Kidney capillary endothelial cell (primary cell): ENCODE results near the gene NUMBL.
"Not testable (repeated sequence)": the region's sequence is repeated elsewhere in the genome, so short reads cannot be mapped to it uniquely, and the experiment has no call there.

Experiments
- DNase-seq: peaks from one replicate; pipeline ENCODE4 v3.0.0-alpha.2; 2018; ENCODE audit warnings: low spot score

NUMBL gene

DNA sequence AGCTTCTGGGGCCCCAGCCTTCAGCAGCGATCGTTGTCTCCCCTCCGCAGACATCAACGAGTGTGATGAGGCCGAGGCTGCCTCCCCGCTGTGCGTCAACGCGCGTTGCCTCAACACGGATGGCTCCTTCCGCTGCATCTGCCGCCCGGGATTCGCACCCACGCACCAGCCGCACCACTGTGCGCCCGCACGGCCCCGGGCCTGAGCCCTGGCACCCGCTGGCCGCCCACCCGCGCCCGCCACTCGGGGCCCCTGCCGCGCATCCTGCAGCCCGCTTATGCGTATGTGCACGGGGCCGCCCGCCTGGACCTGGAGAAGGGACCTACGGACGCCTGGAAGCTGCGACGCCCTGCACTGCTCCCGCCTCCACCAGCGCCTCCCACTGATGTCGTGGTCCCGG is 61.1 kb downstream of the NUMBL start:
- DNase-seq: no peak

DNA sequence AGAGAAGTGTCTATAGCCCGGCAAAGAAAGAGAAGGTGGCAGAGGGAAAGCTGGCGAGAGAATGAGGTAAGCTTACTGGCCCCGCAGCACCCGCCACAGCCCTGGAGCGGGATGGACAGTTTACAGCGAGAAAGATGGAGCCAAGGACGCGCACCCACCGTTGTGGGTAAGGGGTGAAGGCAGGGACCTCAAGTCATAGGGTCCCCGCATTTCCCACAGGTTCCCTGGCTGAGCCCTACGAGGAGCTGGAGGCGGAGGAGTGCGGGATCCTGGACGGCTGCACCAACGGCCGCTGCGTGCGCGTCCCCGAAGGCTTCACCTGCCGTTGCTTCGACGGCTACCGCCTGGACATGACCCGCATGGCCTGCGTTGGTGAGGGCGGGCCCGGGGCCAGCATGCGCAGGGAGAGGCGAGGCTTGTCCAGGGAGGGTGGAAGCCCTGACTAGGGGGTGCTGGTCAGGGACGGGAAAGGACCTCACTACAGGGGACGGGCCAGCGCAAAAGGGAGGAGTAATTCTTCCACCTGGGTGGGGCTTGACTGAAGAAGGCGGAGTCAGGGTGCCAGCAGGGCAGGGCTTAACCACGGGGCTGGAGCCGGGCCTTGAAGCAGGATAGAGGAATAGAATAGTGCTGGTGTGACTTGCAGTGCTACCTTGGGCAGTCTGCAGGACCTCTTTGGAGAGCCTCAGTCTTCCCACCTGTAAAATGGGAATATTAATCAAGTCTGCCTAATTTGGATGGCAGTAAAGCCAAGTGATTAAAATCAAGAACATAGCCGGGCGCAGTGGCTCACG is 62.8 kb downstream of the NUMBL start:
- no peak for DNase-seq

DNA sequence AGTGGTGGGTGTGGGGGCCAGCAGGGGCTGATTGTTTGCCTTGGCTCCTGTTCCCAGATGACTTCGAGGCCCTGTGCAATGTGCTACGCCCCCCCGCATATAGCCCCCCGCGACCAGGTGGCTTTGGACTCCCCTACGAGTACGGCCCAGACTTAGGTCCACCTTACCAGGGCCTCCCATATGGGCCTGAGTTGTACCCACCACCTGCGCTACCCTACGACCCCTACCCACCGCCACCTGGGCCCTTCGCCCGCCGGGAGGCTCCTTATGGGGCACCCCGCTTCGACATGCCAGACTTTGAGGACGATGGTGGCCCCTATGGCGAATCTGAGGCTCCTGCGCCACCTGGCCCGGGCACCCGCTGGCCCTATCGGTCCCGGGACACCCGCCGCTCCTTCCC is 63.5 kb downstream of the NUMBL start:
- DNase-seq: no peak

DNA sequence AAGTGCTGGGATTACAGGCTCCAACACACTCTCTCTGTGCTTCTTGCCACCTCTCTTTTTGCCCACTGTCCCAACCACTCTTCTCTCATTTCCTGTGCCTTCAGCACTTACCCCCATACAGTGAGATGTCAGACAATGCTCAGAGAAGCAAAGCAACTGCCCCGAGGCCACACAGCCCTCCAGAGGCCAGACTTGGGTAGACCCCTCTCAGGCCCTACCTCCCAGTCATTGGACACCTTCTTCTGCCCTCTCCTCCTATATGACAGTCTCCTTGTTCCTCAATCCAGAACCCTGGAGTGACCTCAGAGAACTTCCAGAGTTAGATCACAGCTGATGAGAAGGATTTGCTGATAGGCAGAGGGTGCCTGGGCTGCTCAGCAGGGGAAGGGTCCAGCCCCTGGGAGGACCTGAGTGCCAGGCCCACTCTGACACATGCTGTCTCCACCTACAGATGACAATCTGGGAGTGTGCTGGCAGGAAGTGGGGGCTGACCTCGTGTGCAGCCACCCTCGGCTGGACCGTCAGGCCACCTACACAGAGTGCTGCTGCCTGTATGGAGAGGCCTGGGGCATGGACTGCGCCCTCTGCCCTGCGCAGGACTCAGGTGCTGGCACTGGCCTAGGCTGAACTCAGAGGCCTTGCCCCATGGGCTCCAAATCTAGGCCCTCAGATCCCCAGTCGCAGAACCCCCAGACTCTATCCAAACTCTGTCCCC is 64.9 kb downstream of the NUMBL start:
- no peak for DNase-seq

DNA sequence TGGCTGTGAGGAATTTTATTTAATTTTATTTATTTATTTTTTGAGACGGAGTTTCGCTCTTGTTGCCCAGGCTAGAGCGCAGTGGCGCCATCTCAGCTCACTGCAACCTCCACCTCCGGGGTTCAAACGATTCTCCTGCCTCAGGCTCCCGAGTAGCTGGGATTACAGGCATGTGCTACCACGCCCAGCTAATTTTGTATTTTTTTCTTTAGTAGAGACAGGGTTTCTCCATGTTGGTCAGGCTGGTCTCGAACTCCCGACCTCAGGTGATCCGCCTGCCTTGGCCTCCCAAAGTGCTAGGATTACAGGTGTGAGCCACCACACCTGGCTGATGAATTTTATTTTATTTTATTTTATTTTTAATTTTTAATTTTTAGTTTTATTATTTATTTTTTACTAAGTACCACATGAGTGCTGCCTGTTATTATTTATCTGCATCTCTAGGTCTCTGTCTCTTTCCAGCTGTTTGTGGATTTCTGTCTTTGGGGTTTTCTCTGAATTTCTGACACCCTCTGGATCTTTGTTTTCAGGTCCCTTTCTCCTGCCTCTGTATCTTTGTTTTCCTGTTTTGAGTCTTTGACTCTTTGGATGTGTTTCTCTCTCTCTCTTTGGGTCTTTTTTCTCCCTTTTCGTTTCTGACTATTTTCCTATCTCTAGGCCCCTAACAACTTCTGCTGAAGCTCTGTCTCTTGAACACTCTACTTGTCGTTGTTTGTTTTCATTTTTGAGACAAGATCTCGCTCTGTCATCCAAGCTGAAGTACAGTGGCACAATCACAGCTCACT is 65.9 kb downstream of the NUMBL start:
- DNase-seq: not testable (repeated sequence)

DNA sequence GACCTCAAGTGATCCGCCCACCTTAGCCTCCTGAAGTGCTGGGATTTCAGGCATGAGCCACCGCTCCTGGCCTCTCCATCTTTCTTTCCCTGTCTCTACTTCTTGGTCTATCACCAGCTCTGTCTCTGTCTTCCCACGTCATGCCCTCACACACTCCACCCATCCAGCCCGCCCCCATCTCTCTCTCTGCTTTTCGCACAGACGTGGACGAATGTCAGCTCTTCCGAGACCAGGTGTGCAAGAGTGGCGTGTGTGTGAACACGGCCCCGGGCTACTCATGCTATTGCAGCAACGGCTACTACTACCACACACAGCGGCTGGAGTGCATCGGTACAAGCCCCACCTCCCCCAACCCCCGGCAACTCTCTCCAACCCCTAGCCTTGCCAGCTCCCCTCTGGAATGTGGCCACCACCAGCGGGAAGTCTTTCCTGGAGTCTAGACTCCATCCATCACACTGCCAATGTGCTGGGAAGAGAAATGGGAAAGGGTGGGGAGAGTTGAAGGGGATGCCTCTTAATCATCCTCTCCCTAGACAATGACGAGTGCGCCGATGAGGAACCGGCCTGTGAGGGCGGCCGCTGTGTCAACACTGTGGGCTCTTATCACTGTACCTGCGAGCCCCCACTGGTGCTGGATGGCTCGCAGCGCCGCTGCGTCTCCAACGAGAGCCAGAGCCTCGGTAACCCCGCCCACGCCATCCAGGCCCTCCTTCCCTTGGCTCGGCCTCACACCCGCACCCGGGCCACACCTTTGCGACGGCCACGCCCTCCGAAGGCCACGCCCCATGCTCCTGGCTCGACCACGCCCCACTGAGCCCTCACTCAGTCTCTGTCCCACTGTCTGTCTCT is 66.8 kb downstream of the NUMBL start:
- DNase-seq: no peak

DNA sequence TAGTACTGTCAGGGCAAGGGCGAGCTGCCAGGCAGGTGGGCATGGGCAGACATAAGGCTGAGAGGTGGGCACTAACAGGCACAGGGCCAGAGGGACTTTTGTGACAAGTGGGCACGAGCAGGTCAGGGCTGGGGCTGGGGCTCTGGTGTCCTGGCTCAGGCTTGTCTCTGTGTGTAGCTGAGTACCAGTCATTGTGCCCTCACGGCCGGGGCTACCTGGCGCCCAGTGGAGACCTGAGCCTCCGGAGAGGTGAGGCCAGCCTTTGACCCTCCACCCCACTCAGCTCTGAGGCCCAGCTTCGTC is 67.7 kb downstream of the NUMBL start:
- DNase-seq: no peak

DNA sequence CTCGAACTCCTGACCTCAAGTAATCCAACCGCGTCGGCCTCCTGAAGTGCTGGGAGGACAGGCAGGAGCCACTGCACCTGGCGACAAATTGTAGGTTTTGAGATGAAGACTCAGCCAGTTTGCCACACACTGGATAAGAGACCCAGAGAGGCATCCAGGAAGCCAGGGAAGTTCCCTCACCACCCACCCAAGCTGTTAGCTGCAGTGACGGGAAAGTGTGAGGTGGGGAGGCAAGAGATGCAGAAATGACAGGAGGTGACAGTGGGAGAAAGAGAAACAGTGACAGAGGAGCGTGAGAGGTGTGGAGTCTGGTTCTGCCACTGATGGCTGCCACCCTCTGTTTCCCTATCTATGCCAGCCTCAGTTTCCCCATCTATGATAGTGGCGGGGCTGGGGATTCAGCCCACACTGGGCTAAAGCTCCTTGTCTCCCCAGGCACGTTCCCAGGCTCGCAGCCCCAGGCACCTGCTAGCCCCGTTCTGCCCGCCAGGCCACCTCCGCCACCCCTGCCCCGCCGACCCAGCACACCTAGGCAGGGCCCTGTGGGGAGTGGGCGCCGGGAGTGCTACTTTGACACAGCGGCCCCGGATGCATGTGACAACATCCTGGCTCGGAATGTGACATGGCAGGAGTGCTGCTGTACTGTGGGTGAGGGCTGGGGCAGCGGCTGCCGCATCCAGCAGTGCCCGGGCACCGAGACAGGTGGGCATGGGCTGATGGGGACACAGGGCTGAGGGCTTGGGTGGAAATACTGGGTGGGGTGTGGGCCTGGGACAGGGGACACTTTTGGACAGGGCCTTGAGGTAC is 68.3 kb downstream of the NUMBL start:
- DNase-seq: no peak

DNA sequence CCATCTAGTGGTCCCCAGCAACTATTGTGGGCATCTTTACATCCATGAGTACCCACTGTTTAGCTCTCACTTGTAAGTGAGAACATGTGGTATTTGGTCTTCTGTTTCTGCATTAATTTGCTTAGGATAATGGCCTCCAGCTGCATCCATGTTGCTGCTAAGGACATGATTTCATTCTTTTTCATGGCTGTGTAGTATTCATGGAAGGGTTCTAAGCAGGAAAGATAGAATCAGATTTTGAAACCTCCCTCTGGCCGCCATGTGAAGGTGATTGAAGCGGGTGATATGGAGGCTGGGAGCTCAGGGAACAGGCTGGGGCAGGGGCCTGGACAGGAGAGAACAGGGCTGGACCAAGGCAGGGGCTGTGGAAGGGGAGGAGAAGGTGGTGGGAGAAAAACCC is 69.2 kb downstream of the NUMBL start:
- DNase-seq: no peak

DNA sequence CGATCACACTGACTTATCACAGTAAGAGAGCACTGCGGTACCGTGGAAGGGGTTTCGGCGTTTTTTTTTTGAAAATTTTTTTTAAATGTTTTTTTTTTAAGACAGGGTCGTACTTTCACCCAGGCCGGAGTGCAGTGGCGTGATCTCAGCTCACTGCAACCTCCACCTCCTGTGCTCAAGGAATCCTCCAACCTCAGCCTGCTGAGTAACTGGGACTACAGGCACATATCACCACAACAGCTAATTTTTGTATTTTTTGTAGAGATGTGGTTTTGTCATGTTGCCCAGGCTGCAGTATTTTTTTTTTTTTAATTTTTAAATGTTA is 70.3 kb downstream of the NUMBL start:
- DNase-seq: no peak

DNA sequence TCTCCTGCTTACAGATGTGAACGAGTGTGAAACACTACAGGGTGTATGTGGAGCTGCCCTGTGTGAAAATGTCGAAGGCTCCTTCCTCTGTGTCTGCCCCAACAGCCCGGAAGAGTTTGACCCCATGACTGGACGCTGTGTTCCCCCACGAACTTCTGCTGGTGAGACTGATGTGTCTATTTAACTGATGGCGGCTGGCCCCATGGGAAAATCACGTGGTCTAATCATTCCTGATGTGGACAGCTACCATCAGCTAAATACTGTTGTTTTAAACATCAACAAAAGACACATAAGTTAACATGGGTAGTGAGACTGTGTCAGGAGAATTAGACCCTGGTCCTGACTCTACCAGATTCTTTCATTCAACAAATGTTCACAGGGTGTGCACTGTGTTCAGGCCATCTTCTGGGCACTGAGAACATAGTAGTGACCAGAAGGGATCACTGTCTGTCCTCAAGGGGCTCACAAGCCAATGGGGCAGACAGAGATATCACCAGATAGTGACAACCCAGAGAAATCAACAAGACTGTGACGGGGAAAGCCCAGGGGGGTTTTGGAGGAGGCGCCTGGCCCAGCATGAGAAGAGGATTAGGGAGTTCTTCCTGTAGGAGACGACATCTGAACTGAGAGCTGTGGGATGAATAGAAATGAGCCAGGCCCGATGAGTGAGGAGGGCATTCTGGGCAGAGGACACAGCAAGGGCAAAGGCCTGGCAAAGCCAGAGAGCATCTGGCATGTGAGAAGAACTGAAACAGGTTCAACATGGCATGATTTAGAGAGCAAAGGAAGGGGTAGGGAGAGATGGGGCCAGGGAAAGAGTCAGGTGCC is 70.9 kb downstream of the NUMBL start:
- no peak for DNase-seq

DNA sequence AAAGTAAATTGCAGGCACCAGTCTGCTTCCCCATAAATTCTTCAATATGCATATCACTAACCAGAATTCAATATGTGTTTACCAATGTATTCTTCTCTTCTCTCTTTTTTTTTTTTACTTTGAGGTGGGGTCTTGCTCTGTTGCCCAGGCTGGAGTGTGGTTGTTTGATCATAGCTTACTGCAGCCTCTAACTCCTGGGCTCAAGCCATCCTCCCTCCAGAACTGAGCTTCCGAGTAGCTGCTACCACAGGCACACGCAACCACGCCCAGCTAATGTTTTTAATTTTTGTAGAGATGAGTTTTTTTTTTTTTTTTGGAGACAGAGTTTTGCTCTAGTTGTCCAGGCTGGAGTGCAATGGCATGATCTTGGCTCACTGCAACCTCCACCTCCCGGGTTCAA is 72.5 kb downstream of the NUMBL start:
- no peak for DNase-seq

DNA sequence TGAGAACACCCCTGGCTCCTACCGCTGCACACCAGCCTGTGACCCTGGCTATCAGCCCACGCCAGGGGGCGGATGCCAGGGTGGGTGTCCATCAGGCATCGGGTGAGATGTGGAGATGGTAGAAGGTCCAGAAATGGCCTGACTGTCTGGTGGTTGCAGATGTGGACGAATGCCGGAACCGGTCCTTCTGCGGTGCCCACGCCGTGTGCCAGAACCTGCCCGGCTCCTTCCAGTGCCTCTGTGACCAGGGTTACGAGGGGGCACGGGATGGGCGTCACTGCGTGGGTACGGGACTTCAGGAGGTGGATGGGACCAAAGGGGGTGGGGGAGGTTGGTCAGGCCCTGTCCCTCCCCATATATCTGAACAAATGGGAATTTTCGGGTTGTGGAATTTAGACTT is 73.5 kb downstream of the NUMBL start:
- DNase-seq: no peak

DNA sequence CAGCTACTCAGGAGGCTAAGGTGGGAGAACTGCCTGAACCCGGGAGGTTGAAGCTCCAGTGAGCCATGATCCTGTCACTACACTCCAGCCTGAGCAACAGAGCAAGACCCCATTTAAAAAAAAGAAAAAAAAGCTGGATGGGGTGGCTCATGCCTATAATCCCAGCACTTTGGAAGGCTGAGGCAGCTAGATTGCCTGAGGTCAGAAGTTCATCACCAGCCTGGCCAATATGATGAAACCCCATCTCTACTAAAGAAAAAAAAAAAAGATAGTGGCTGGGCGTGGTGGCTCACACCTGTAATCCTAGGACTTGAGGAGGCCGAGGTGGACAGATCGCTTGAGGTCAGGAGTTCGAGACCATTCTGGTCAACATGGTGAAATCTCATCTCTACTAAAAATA is 74.3 kb downstream of the NUMBL start:
- DNase-seq: no peak
